PFSK-1 (cell line): ENCODE measurements around the gene MAGEB17.

Experiments used
- FOXP2 ChIP-seq: optimal IDR thresholded peaks from 2 replicates; pipeline ENCODE3; 2011; ENCODE audit warnings: borderline replicate concordance, control low read depth, inconsistent platforms; ENCODE audit not compliant: insufficient read depth; ENCODE audit errors: extremely low read length, extremely low read depth
- POLR2AphosphoS5 ChIP-seq: IDR thresholded peaks from 2 replicates; pipeline ENCODE4 v1.6.1; 2012; ENCODE audit warnings: low read depth, mild to moderate bottlenecking, control low read depth, low read length, moderate library complexity
- SIN3A ChIP-seq: IDR thresholded peaks from 2 replicates; pipeline ENCODE4 v1.6.1; 2012; ENCODE audit warnings: mild to moderate bottlenecking, low read length, moderate library complexity, borderline replicate concordance; ENCODE audit not compliant: insufficient read depth
- TAF1 ChIP-seq: IDR thresholded peaks from 2 replicates; pipeline ENCODE4 v1.6.1; 2012; ENCODE audit warnings: low read length, control low read depth, borderline replicate concordance; ENCODE audit not compliant: insufficient read depth
- TF ChIP-seq, protein P1 (sequence below), 2 experiments: IDR thresholded peaks; 2 replicates each; pipeline versions ENCODE4 v1.6.1 to v1.8.0; 2011 to 2012; ENCODE audit warnings: low read depth in 2 of 2, low read length in 2 of 2, control low read depth in 1 of 2, inconsistent platforms in 1 of 2, mild to moderate bottlenecking in 1 of 2, moderate library complexity in 1 of 2; ENCODE audit not compliant: insufficient read depth in 1 of 2

Gene MAGEB17

DNA sequence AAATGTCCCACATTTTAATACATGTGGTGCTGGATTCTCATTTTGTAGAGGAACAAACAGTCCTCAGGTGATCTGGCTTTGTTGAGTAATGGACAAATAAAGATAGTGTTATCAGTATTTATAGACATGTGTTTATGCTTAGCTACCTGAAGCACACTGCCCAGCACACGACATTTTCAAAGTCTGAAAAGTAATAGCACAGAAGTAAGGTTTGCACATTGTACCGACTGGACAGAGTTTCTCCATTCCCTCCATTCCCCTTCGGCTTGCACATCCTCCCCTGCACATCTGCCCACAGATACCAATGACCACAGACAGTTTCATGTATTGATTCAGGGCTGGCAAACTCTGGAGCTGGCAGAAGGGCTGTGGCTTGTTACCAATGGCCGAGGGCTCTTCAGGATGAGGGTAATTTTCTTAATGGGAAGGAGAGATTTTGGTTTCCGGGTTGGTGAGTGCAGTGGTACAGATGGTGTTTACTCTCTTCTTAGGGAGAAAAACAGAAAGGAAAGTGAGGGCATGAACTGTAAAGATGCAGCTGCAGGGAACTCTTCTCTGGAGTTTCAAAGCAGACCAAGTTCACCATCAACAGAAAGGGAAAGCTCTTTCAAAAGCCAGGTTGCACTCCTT is 41.6 kb upstream of the MAGEB17 start:
- TF ChIP-seq FOXP2, result no peak
- TF ChIP-seq, protein P1, sequence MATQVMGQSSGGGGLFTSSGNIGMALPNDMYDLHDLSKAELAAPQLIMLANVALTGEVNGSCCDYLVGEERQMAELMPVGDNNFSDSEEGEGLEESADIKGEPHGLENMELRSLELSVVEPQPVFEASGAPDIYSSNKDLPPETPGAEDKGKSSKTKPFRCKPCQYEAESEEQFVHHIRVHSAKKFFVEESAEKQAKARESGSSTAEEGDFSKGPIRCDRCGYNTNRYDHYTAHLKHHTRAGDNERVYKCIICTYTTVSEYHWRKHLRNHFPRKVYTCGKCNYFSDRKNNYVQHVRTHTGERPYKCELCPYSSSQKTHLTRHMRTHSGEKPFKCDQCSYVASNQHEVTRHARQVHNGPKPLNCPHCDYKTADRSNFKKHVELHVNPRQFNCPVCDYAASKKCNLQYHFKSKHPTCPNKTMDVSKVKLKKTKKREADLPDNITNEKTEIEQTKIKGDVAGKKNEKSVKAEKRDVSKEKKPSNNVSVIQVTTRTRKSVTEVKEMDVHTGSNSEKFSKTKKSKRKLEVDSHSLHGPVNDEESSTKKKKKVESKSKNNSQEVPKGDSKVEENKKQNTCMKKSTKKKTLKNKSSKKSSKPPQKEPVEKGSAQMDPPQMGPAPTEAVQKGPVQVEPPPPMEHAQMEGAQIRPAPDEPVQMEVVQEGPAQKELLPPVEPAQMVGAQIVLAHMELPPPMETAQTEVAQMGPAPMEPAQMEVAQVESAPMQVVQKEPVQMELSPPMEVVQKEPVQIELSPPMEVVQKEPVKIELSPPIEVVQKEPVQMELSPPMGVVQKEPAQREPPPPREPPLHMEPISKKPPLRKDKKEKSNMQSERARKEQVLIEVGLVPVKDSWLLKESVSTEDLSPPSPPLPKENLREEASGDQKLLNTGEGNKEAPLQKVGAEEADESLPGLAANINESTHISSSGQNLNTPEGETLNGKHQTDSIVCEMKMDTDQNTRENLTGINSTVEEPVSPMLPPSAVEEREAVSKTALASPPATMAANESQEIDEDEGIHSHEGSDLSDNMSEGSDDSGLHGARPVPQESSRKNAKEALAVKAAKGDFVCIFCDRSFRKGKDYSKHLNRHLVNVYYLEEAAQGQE (IDR thresholded peaks at IDR 0.05; ENCODE audit: insufficient read depth in 1 of 2, low read depth in 2 of 2, low read length in 2 of 2), result no peak

DNA sequence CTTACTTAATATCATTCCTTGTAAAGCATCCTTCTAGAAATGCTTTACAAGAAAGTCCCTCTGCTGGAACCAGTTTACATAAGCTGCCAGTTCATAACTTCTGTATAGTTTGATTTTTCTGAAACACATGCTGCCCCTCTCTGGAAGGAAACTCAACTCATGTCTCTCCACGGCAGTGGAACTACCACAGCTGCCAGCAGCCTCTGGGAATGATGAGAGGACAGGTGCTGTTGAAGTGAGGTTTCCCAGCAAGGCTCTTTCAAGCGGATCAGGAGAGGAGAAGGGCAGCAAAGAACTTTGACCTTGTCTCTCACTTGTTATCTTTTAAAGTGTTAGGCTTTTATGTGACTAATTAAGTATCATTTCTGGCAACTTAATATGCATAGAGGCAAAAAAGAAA is 36.6 kb upstream of the MAGEB17 start:
- TF ChIP-seq TAF1, result no peak
- no peak for TF ChIP-seq SIN3A
- TF ChIP-seq FOXP2, result no peak
- no peak for TF ChIP-seq POLR2AphosphoS5
- TF ChIP-seq, protein P1 (IDR thresholded peaks at IDR 0.05; ENCODE audit: insufficient read depth in 1 of 2, low read depth in 2 of 2, low read length in 2 of 2), result no peak

DNA sequence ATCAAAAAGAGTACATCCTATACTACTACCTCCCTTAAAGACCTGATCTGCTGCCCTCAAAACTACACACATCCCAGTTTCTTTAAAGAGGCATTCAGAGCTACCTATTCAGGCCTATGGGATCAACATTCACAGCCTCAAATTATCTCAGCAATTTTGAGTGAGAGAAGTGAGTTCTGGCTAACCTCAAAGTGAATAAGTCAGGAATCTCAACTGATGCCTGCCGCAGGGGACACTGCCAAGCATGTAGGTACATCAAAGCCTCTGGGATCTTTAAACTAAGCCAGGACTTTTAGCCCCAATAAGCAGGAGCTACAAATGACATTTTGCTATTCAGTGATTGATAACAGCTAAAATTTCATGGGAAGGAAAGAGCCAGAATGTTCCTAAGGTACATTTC is 32.3 kb upstream of the MAGEB17 start:
- TF ChIP-seq, protein P1 (IDR thresholded peaks at IDR 0.05; ENCODE audit: insufficient read depth in 1 of 2, low read depth in 2 of 2, low read length in 2 of 2), result no peak
- TF ChIP-seq FOXP2 (no peak), TAF1 (no peak), POLR2AphosphoS5 (no peak), SIN3A (no peak)

DNA sequence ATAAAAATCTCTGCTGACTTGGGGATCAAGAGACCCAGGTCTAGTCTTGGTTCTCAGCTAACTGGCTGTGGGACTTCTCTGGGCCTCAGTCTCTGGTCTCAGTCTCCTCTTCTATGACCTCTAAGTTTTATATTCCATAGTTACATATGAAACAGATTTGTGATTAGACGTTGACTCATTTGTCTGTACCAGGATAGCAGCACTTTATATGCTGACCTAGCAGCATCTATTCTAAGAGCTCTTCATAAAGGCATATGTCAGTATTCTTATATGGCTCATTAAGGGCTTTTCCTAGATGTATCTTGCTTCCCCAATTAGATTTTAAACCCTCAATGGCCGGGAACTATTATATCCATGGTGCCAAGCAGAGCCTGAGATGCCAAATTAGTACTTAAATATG is 31.2 kb upstream of the MAGEB17 start:
- no peak for TF ChIP-seq SIN3A
- TF ChIP-seq TAF1, result no peak
- TF ChIP-seq FOXP2, result no peak
- TF ChIP-seq POLR2AphosphoS5, result no peak
- TF ChIP-seq, protein P1 (IDR thresholded peaks at IDR 0.05; ENCODE audit: insufficient read depth in 1 of 2, low read depth in 2 of 2, low read length in 2 of 2), result no peak

DNA sequence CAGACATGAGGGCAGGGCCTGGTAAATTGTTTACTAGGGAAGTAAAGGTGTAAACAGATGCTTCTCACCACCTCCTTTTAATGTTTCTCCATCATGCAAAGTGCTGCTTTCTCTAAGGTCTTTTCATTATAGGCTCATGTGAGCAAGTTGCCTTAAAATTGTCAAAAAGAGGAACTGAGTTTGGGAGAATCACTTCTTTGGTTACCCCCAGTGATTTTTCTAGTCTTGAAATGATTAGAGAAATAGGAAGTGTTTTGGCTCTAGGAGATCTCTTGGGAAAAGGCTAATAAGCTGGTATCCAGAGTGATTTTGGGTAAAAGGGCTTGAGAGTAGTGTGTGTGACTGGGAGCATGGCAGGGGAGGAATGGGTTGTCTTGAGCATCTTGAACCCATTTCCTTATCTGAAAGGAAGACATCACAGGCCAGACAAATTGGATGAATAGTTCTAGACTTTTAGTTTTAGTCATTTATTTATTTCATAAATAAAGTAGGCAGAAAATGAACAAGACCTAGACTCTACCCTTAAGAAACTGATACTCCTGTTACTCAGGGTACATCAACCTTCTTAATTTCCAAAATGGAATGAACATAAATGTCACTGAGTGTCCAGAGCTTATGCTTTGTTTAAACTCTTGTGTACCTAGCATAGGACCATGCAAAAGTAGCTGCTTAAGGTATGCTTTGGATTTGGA is 29.7 kb upstream of the MAGEB17 start:
- TF ChIP-seq TAF1 (no peak), FOXP2 (no peak), SIN3A (no peak), POLR2AphosphoS5 (no peak)
- TF ChIP-seq, protein P1 (IDR thresholded peaks at IDR 0.05; ENCODE audit: insufficient read depth in 1 of 2, low read depth in 2 of 2, low read length in 2 of 2), result no peak
